Activated CD8-positive, alpha-beta memory T cell treated with anti-CD3 and anti-CD28 coated beads for 24 hours (primary cell): Measurements from ENCODE around the gene PPP3CB.
"Not testable (repeated sequence)": the region's sequence is repeated elsewhere in the genome, so short reads cannot be mapped to it uniquely, and the experiment has no call there.

Source experiments
- DNase-seq: peaks from one replicate; pipeline ENCODE4 v3.0.0-alpha.2; 2020

Gene PPP3CB

DNA sequence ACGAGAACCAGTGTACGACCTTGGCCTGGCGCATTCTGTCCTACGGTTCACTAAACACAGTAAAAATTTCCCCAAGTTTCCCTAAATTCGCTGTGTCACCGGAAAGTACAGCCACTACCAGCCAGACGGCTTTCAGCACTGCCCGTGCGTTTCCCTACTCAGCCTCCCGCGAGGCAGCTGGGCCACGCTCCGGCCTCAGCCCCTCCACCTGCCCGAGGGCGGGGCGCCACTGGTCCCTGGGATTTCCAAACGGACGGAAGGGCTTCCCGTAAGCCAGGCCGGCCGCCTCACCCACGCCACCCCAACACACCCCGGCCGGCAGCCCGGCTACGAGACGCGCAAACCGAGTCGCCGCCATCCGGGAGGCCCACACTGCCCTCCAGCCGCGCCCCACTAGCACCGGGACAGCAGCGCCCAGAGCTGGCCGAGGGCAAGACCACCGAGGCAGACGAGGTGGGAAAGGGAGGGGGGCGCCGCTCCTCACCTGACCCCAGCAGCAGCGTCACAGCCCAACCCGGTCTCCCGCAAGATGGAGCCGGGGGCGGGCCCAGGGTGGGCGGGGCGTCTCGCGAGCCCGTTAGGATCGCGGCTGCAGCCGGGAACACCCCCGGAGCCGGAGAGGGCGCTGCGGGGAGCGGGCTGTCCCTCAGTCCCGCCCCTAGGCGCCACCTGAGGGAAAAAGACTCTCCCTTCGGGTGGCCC lies 82.1 kb downstream of the PPP3CB start, which contains the start of gene ANXA7:
Gene ANXA7, minus strand, starts transcription at position 531 of the 702 bp plus-strand sequence. CDS start 13,202 bp downstream, outside the sequence.
- peak; percentile 97 for DNase-seq

DNA sequence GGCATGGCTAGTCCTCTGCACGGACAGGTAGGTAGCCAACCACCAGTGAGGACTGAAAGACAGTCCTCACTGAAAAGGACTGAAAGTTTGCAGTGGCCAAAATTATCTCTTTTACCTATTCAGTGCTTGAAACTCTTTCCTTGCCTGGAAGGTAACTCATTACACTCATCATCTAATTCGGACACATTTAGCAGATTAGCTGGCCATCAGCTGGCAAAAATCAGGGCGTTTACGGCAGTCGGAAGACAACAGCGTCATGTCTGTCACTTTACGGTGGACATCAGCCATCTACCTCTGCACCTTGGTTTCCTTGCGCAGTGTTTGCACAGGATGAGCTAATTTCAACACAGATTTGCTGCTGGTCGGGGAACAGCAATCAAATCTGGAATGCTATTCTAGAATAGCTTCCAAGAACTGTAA lies 82.7 kb downstream of the PPP3CB start:
- DNase-seq: no peak

GRCh38 chr10:73410897-73411296 lies 84.9 kb downstream of the PPP3CB start:
- no peak for DNase-seq

DNA sequence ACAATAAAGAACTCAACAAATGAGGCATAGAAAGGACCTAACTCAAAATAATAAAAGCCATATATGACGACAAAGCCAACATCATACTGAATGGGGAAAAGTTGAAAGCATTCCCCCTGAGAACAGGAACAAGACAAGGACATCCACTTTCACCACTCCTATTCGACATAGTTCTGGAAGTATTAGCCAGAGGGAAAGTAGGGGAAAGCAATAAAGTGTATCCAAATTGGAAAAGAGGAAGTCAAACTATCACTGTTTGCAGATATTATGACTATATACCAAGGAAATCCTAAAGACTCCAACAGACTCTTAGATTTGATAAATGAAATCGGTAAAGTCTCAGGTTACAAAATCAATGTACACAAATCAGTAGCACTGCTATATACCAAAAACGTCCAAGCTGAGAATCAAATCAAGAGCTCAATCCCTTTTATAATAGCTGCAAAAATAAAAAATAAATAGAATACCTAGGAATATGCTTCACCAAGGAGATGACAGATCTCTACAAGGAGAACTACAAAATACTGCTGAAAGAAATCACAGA lies 86.8 kb downstream of the PPP3CB start:
- no peak for DNase-seq

DNA sequence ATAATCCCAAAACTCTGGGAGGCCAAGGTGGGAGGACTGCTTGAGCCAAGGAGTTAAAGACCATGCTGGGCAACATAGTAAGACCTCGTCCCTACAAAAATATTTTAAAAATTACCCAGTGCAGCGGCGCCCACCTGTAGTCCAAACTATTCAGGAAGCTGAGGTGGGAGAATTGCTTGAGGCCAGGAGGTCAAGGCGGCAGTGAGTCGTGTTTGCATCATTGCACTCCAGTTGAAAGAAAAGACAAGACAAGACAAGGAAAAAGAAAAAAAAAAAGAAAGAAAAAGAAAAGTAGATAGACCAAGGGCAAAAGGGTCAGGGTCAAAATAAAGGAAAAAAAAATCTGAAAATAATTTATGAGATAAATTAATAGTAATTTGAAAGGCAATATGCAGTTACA lies 87.8 kb downstream of the PPP3CB start:
- DNase-seq: no peak

DNA sequence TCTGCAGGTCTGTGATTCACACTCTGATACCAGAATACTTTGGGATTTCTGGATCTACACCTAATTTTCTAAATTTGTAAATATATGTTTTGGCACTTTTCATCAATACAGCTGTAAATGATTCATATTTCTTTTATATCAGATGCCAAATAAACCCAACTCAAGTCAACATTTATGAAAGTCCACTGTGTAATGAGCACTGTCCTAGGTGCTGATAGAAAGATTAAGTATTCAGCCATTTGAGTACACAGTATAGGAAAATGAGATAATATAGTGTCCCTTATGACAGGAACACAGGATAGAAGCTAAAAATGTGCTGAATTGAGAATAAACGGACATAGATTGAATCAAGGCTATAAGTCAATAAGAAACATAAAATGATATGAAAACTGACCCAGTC lies 88.3 kb downstream of the PPP3CB start:
- DNase-seq: no peak

DNA sequence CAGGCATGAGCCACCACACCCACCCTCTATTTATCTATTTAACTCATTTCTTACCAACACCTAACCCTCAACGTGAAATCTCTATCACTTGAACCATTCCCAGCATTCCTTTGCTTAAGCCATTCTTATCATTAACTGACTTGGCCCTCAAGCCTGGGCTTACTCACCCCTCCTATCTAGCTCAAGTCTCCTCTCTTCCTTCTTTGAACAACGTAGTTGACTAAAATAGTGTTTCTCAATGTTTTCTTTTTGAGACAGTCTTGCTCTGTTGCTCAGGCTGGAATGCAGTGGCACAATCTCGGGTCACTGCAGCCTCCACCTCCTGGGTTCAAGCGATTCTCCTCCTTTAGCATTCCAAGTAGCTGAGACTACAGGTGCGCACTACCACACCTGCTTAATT lies 89.0 kb downstream of the PPP3CB start:
- DNase-seq: no peak

- no peak for DNase-seq
Measured at GRCh38 chr10:73405556-73405955, 90.3 kb downstream of the PPP3CB start.

GRCh38 chr10:73404690-73405089 lies 91.1 kb downstream of the PPP3CB start:
- DNase-seq: no peak

- DNase-seq: no peak
Measured at GRCh38 chr10:73401636-73402035, 94.2 kb downstream of the PPP3CB start.

DNA sequence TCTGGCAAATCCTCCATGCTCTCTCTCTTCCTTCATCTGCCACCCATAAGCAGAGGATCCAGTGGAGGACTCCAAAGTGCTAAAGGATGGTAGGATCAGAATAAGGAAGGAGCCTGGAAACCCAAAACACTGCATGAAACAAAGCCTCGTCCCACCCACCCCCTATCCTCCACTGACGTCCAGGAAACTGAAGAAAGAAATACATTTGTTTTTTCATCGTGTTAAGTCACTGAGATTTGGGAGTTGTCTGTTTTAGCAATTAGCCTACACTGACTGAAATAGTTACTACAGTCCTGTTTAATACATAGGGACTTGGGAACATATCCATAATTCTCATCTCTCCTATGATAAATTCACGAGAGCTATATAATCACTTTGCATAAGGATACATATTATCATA lies 96.8 kb downstream of the PPP3CB start:
- no peak for DNase-seq

DNA sequence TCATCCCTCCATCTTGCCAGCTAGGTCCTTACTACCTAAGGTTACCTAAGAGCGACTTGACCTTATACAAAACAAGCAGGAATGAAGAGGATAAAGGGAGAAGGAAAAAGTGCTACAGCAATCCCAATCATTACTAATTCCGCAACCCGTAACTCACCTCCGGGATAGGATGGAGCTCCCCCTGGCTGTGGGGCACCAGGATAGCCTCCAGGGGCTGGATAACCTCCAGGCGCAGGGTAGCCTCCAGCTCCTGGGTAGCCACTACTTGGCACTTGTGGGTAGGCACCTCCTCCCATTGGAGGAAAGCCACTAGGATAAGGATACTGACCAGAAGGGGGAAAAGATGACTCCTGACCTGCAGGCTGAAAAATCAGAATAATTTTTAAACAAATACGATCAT lies 97.8 kb downstream of the PPP3CB start:
- no peak for DNase-seq

DNA sequence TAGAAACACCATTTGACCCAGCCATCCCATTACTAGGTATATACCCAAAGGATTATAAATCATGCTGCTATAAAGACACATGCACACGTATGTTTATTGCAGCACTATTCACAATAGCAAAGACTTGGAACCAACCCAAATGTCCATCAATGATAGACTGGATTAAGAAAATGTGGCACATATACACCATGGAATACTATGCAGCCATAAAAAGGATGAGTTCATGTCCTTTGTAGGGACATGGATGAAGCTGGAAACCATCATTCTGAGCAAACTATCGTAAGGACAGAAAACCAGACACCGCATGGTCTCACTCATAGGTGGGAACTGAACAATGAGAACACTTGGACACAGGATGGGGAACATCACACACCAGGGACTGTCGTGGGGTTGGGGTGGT lies 101.5 kb downstream of the PPP3CB start:
- DNase-seq: not testable (repeated sequence)

DNA sequence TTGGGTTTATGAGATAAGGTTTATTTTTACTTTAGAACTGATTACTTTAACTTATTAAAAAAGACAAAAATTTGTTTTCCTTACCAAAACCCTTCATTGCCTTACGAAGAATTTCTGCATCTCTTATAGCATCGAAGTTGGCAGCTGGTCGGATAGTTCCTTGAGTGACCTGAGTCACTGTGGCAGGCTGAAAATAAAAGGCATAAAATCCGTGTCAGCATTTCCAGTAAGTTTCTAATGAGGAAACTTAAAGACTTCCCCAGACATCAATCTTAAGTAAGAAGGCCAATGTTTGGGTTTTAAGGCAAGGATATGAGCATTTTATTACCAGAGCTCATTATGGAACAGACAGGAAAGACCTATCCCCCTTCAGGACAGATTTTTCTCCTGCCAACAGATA lies 107.6 kb downstream of the PPP3CB start:
- DNase-seq: no peak

GRCh38 chr10:73386583-73386982 lies 109.2 kb downstream of the PPP3CB start:
- no peak for DNase-seq
